A549 (cell line): Measurements from ENCODE around the gene VSIG1. TPM values are rescaled to one million over a fixed set of nuclear protein-coding genes. Genes with fewer than 3 reads are reported as not detected.

Experiments used
- ATAC-seq, 2 experiments: fragments of 200-7000 bp in 1 of 2; fragments of >200 bp in 1 of 2; cut with Nextera tagmentation in 1 of 2; cut with Tn5 transposase in 1 of 2; 3 replicates each; pipeline versions ENCODE4 v1.8.0 to v1.9.1; 2018 to 2020; ENCODE audit warnings: mild to moderate bottlenecking in 1 of 2, moderate library complexity in 1 of 2
- CTCF ChIA-PET: fragments of 300-600 bp; sonication (Branson Sonifier 250); formaldehyde crosslinking; extraction: SDS; loops from one replicate; lab custom pipeline; 2021; ENCODE audit warnings: antibody characterized with exemption, inconsistent platforms; lab: Yijun Ruan, JAX
- POLR2A ChIA-PET: fragments of 350-600 bp; formaldehyde crosslinking; extraction: SDS; loops from one replicate; lab custom pipeline; 2021; ENCODE audit warnings: antibody characterized with exemption, inconsistent platforms; lab: Yijun Ruan, JAX
- DNase-seq, 2 experiments: peaks; one replicate each; pipeline versions ENCODE4 v3.0.0 to v3.0.0-alpha.2; 2011 to 2016; ENCODE audit warnings: low read depth in 1 of 2, low spot score in 1 of 2
- FAIRE-seq: peaks from 2 replicates; lab custom pipeline; 2011; peaks lifted over from hg19 to GRCh38; lab: Jason Lieb, UNC
- H3K27ac ChIP-seq, 2 experiments: fragments of >200 bp; sonication (Bioruptor Twin); formaldehyde crosslinking; 3 replicates each; pipeline ENCODE4 v1.5.1; 2016 to 2017
- H3K4me1 ChIP-seq: fragments of >200 bp; sonication (Bioruptor Twin); formaldehyde crosslinking; 3 replicates; pipeline ENCODE4 v1.6.1; 2016
- H3K4me2 ChIP-seq: fragments of >200 bp; sonication (Bioruptor Twin); formaldehyde crosslinking; 3 replicates; pipeline ENCODE4 v1.6.1; 2016
- H3K4me3 ChIP-seq: fragments of >200 bp; sonication (Bioruptor Twin); formaldehyde crosslinking; 3 replicates; pipeline ENCODE4 v1.5.1; 2016
- H3K9me3 ChIP-seq: fragments of >200 bp; sonication (Bioruptor Twin); formaldehyde crosslinking; 3 replicates; pipeline ENCODE4 v1.6.1; 2016
- BCL3 ChIP-seq: fragments of >200 bp; sonication (Bioruptor Twin); formaldehyde crosslinking; IDR thresholded peaks from 3 replicates; pipeline ENCODE4 v1.6.1; 2016
- BHLHE40 ChIP-seq: IDR thresholded peaks from 2 replicates; pipeline ENCODE4 v1.6.1; 2012; ENCODE audit warnings: low read depth, low read length, inconsistent platforms
- CBX2 ChIP-seq: fragments of 200-600 bp; sonication (generic); IDR thresholded peaks from 2 replicates; pipeline ENCODE4 v1.6.1; 2016; ENCODE audit warnings: low read depth, mild to moderate bottlenecking, borderline replicate concordance
- CBX8 ChIP-seq: fragments of 200-600 bp; sonication (generic); IDR thresholded peaks from 2 replicates; pipeline ENCODE4 v1.6.1; 2016
- CHD4 ChIP-seq: fragments of 200-600 bp; sonication (generic); IDR thresholded peaks from 2 replicates; pipeline ENCODE4 v1.6.1; 2016; ENCODE audit warnings: antibody characterized with exemption, mild to moderate bottlenecking, borderline replicate concordance
- ELK1 ChIP-seq: fragments of 150-350 bp; IDR thresholded peaks from 2 replicates; pipeline ENCODE4 v1.6.1; 2014; ENCODE audit warnings: low read depth, mild to moderate bottlenecking, low read length
- EP300 ChIP-seq, 2 experiments: fragments of >200 bp; sonication (Bioruptor Twin); formaldehyde crosslinking; IDR thresholded peaks; 2 replicates in 1 of 2; 3 replicates in 1 of 2; pipeline ENCODE4 v1.6.1; 2016 to 2017
- FOSB ChIP-seq: fragments of 250-450 bp; sonication (Bioruptor Pico); IDR thresholded peaks from 2 replicates; pipeline ENCODE4 v1.5.0; 2020; ENCODE audit warnings: mild to moderate bottlenecking, moderate library complexity
- FOXS1 ChIP-seq: fragments of 250-450 bp; sonication (Bioruptor Pico); IDR thresholded peaks from 2 replicates; pipeline ENCODE4 v1.5.0; 2020; ENCODE audit warnings: mild to moderate bottlenecking, moderate library complexity
- GATA3 ChIP-seq: IDR thresholded peaks from 2 replicates; pipeline ENCODE4 v1.6.1; 2012; ENCODE audit warnings: borderline replicate concordance
- HEYL ChIP-seq: fragments of 250-450 bp; sonication (Bioruptor Pico); IDR thresholded peaks from 2 replicates; pipeline ENCODE4 v1.8.0; 2021; ENCODE audit warnings: mild to moderate bottlenecking, moderate library complexity
- HMGXB4 ChIP-seq: fragments of 250-450 bp; sonication (Bioruptor Pico); IDR thresholded peaks from 2 replicates; pipeline ENCODE4 v1.5.0; 2021; ENCODE audit warnings: mild to moderate bottlenecking, moderate library complexity, borderline replicate concordance
- HOXB13 ChIP-seq: fragments of 250-450 bp; sonication (Bioruptor Pico); IDR thresholded peaks from 2 replicates; pipeline ENCODE4 v1.5.0; 2020; ENCODE audit warnings: low read depth, mild to moderate bottlenecking, moderate library complexity
- HOXB5 ChIP-seq: fragments of 250-450 bp; sonication (Bioruptor Pico); IDR thresholded peaks from 2 replicates; pipeline ENCODE4 v1.5.0; 2020; ENCODE audit warnings: mild to moderate bottlenecking, moderate library complexity
- JUNB ChIP-seq: fragments of >200 bp; sonication (Bioruptor Twin); formaldehyde crosslinking; IDR thresholded peaks from 2 replicates; pipeline ENCODE4 v1.6.1; 2016
- KDM1A ChIP-seq: fragments of 200-600 bp; sonication (generic); IDR thresholded peaks from 2 replicates; pipeline ENCODE4 v1.6.1; 2016; ENCODE audit warnings: low read depth, mild to moderate bottlenecking
- KDM5A ChIP-seq: fragments of 200-600 bp; sonication (generic); IDR thresholded peaks from 2 replicates; pipeline ENCODE4 v1.6.1; 2016; ENCODE audit warnings: antibody characterized with exemption, mild to moderate bottlenecking
- MAFK ChIP-seq: fragments of 450-650 bp; IDR thresholded peaks from 2 replicates; pipeline ENCODE4 v1.6.1; 2014; ENCODE audit not compliant: partially characterized antibody
- MAZ ChIP-seq: fragments of 150-350 bp; IDR thresholded peaks from 2 replicates; pipeline ENCODE4 v1.6.1; 2014; ENCODE audit warnings: antibody characterized with exemption, low read depth, low read length, borderline replicate concordance
- MYC ChIP-seq: IDR thresholded peaks from 2 replicates; pipeline ENCODE4 v1.6.1; 2012; ENCODE audit warnings: mild to moderate bottlenecking, inconsistent platforms, low read length, improper control_type of control experiment, borderline replicate concordance
- NFE2L2 ChIP-seq: fragments of 150-350 bp; conservative IDR thresholded peaks from 2 replicates; pipeline ENCODE4 v1.6.1; 2014; ENCODE audit warnings: low read length
- PHF8 ChIP-seq: fragments of 200-600 bp; sonication (generic); IDR thresholded peaks from 2 replicates; pipeline ENCODE4 v1.6.1; 2016; ENCODE audit warnings: low read depth, mild to moderate bottlenecking, antibody characterized with exemption, moderate library complexity, borderline replicate concordance
- RCOR1 ChIP-seq: fragments of 150-350 bp; IDR thresholded peaks from 2 replicates; pipeline ENCODE4 v1.6.1; 2014; ENCODE audit warnings: antibody characterized with exemption, low read length, low read depth
- RFX5 ChIP-seq: fragments of 450-650 bp; IDR thresholded peaks from 2 replicates; pipeline ENCODE4 v1.7.1; 2014; ENCODE audit warnings: antibody characterized with exemption, mild to moderate bottlenecking, moderate library complexity
- SMC3 ChIP-seq: fragments of >200 bp; sonication (Bioruptor Twin); formaldehyde crosslinking; IDR thresholded peaks from 3 replicates; pipeline ENCODE4 v1.6.1; 2018; ENCODE audit warnings: inconsistent platforms
- SREBF2 ChIP-seq: fragments of 450-650 bp; IDR thresholded peaks from 2 replicates; pipeline ENCODE4 v1.6.1; 2014; ENCODE audit warnings: mild to moderate bottlenecking, moderate library complexity
- TFCP2L1 ChIP-seq: fragments of 250-450 bp; sonication (Bioruptor Pico); IDR thresholded peaks from 2 replicates; pipeline ENCODE4 v1.5.0; 2021; ENCODE audit warnings: mild to moderate bottlenecking
- TP53 ChIP-seq: fragments of 250-450 bp; sonication (Bioruptor Pico); IDR thresholded peaks from 2 replicates; pipeline ENCODE4 v1.5.0; 2021; ENCODE audit warnings: mild to moderate bottlenecking, moderate library complexity
- ZC3H11A ChIP-seq: fragments of 450-650 bp; IDR thresholded peaks from 2 replicates; pipeline ENCODE4 v1.6.1; 2014; ENCODE audit warnings: antibody characterized with exemption, mild to moderate bottlenecking
- ZFP36 ChIP-seq: fragments of 450-650 bp; IDR thresholded peaks from 2 replicates; pipeline ENCODE4 v1.6.1; 2014; ENCODE audit warnings: borderline replicate concordance; ENCODE audit not compliant: partially characterized antibody
- ZSCAN20 ChIP-seq: fragments of 250-450 bp; sonication (Bioruptor Pico); IDR thresholded peaks from 2 replicates; pipeline ENCODE4 v1.8.0; 2022; ENCODE audit warnings: mild to moderate bottlenecking, moderate library complexity
- WGBS: methylation state at CpG from one replicate; pipeline ENCODE4 v1.1.6; 2017; ENCODE audit errors: missing lambda C conversion rate; 5-methylcytosine and 5-hydroxymethylcytosine counted together
- polyA plus RNA-seq, 4 experiments: library from polyadenylated mRNA; depleted of rRNA in 3 of 4; stranded (reverse); fragments of >200 nt; fragmentation: RNase III in 1 of 4; extraction: RNeasy Plus Mini Kit Qiagen cat#74134 plus additional on column Dnase treatment in 1 of 4; gene quantifications; 2 replicates in 3 of 4; 3 replicates in 1 of 4; pipeline ENCODE4 v1.2.3, GENCODE V29; 2011 to 2017

The VSIG1 gene
- polyA plus RNA-seq, 2 of the 4 experiments (the other 2 are of a cell fraction) = 0.17 to 1.2 TPM

- no peak for TF ChIP-seq ZC3H11A
- no peak for TF ChIP-seq CBX8
- TF ChIP-seq ELK1 = no peak
These were observed 24.2 kb upstream of the VSIG1 start (continued) for GRCh38 chrX:108020631-108021030.

- CTCF ChIA-PET = interaction anchor here (0.7 to 1.1 kb wide), 3 partner anchors 21 to 45 kb away, joined by 3 read pairs; no protein-coding TSS in a partner anchor
- H3K4me1 ChIP-seq = 0 out of 3 replicates have a peak, but pooled peaks cover 3% of the 10 kb centered on the region
- FAIRE-seq (no peak), ATAC-seq (no peak), DNase-seq (no peak)
- H3K4me2 ChIP-seq = no peak overlapping the region
- POLR2A ChIA-PET = no interaction called here
- H3K9me3 ChIP-seq = no peaks in the 10 kb centered on the region
- TF ChIP-seq CHD4 (no peak), JUNB (no peak), NFE2L2 (no peak), EP300 (IDR thresholded peaks at IDR 0.05) (no peak), TP53 (no peak), FOXS1 (no peak), KDM1A (no peak), ZSCAN20 (CRISPR knock-in tag) (no peak), RCOR1 (no peak), SMC3 (no peak), HOXB5 (no peak), HMGXB4 (no peak)
- no peak overlapping the region for H3K27ac ChIP-seq
- WGBS = 50% methylated on average over 1 of the region's 1 CpG
- H3K4me3 ChIP-seq = no peak overlapping the region
These were observed 22.3 kb upstream of the VSIG1 start for GRCh38 chrX:108022491-108023089.

GRCh38 chrX:108025376-108025775 lies 19.5 kb upstream of the VSIG1 start:
- Histone ChIP-seq H3K4me1 (0 out of 3 replicates have a peak, but pooled peaks cover 3% of the 10 kb centered on the region), H3K4me2 (no peak overlapping the region), H3K9me3 (no peaks in the 10 kb centered on the region), H3K27ac (no peak overlapping the region), H3K4me3 (no peak overlapping the region)
- POLR2A ChIA-PET = no interaction called here
- no peak for DNase-seq
- TF ChIP-seq FOXS1 (no peak), JUNB (no peak), SREBF2 (no peak), GATA3 (no peak), CBX2 (no peak), RFX5 (no peak), FOSB (CRISPR knock-in tag) (no peak), KDM5A (no peak), BHLHE40 (no peak), BCL3 (no peak), TFCP2L1 (no peak), MAZ (no peak), ZFP36 (no peak), MAFK (no peak), PHF8 (no peak), HOXB13 (no peak), HEYL (no peak), MYC (no peak)
- CTCF ChIA-PET = interaction anchor here (1.2 kb wide), 1 partner anchor 45 kb away, joined by 3 read pairs; no protein-coding TSS in a partner anchor
- FAIRE-seq = peak; percentile 87
- ATAC-seq = no peak
- WGBS = 94% methylated on average over 1 of the region's 1 CpG
